NCI-H69 (cell line): ENCODE results near the gene CCKAR.
"Not testable (repeated sequence)": the region's sequence is repeated elsewhere in the genome, so short reads cannot be mapped to it uniquely, and the experiment has no call there.

Experiments used
- DNase-seq: peaks from one replicate; lab custom pipeline; 2025; lab: John Stamatoyannopoulos, UW

Gene CCKAR

GRCh38 chr4:26490111-26490959 lies at the start of gene CCKAR:
CCKAR (minus strand) TSS chr4:26490484; CDS start chr4:26490267, 217 bp downstream.
- peak; percentile 87 for DNase-seq

- no peak for DNase-seq
Observed at GRCh38 chr4:26533685-26534084, 43.4 kb upstream of the CCKAR start.

- DNase-seq = peak; percentile 4
Observed at GRCh38 chr4:26531491-26532116, 41.3 kb upstream of the CCKAR start.

GRCh38 chr4:26530099-26530498 lies 39.8 kb upstream of the CCKAR start:
- DNase-seq = no peak

GRCh38 chr4:26529479-26529878 lies 39.2 kb upstream of the CCKAR start:
- no peak for DNase-seq

GRCh38 chr4:26525771-26526150 lies 35.5 kb upstream of the CCKAR start:
- no peak for DNase-seq

- DNase-seq = no peak
Observed at GRCh38 chr4:26525136-26525770, 35.0 kb upstream of the CCKAR start.

GRCh38 chr4:26524011-26524410 lies 33.7 kb upstream of the CCKAR start:
- DNase-seq = no peak

GRCh38 chr4:26522478-26522877 lies 32.2 kb upstream of the CCKAR start:
- DNase-seq = no peak

GRCh38 chr4:26520728-26521450 lies 30.6 kb upstream of the CCKAR start:
- DNase-seq = no peak

- no peak for DNase-seq
Observed at GRCh38 chr4:26515936-26516335, 25.7 kb upstream of the CCKAR start.

GRCh38 chr4:26510334-26510964 lies 20.2 kb upstream of the CCKAR start:
- no peak for DNase-seq

GRCh38 chr4:26509681-26510333 lies 19.5 kb upstream of the CCKAR start:
- DNase-seq = no peak

GRCh38 chr4:26507286-26507685 lies 17.0 kb upstream of the CCKAR start:
- no peak for DNase-seq

GRCh38 chr4:26503844-26504243 lies 13.6 kb upstream of the CCKAR start:
- DNase-seq = no peak

GRCh38 chr4:26503427-26503826 lies 13.1 kb upstream of the CCKAR start:
- DNase-seq = no peak

- DNase-seq = not testable (repeated sequence)
Observed at GRCh38 chr4:26500565-26500999, 10.3 kb upstream of the CCKAR start.

- peak; percentile 33 for DNase-seq
Observed at GRCh38 chr4:26496207-26496783, 6.0 kb upstream of the CCKAR start.

- DNase-seq = no peak
Observed at GRCh38 chr4:26493461-26493860, 3.2 kb upstream of the CCKAR start.

- DNase-seq = no peak
Observed at GRCh38 chr4:26491449-26492170, 1.3 kb upstream of the CCKAR start.
